NCI-H345 (cell line): ENCODE results near the gene HNRNPCL2.
"Not testable (repeated sequence)": the region's sequence is repeated elsewhere in the genome, so short reads cannot be mapped to it uniquely, and the experiment has no call there.

Experiments
- DNase-seq: peaks from one replicate; lab custom pipeline; 2025; lab: John Stamatoyannopoulos, UW

The HNRNPCL2 gene

DNA sequence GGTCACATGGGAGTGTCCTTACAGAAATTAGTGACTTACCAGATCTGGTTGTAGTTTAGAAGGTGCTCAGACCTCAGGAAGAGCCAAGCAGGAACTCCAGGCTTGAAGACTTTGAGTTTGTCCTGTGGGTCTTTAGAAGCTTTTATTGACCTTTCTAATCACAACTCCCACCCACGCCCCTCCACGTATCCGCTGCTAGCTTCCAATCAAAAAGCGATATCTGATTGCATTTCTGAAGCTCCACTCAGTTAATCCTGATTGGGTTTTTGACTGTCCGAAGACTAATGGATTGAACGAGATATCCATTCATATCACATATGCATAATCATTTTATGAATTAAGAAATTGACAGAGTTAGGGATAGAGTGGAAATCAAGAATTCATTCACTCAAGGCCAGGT is at the start of gene HNRNPCL2:
Gene HNRNPCL2 (minus strand): TSS at position 101 of the 400 bp plus-strand sequence. CDS start 454 bp downstream, outside the sequence.
- DNase-seq = not testable (repeated sequence)

DNA sequence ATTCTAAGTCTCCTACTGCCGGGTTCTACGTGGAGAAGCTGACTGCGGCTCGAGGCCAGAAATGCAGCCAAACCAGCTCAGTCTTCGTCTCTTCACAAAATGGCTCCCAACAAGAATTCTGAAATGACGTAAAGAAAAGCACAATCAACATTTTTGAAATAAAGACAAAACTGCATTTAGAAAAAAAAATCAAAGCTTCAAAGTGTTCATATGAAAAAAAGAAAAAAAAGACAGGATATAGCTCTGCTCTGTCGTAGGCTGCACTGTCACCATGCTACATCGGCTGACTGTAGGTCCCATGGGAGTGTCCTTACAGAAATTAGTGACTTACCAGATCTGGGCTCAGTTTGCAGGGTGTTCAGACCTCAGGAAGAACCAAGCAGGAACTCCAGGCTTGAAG is 48.9 kb upstream of the HNRNPCL2 start, which contains the start of gene HNRNPCL4:
Gene HNRNPCL4 (minus strand): TSS at position 101 of the 400 bp plus-strand sequence. CDS start 164 bp downstream, outside the sequence.
- DNase-seq = not testable (repeated sequence)

DNA sequence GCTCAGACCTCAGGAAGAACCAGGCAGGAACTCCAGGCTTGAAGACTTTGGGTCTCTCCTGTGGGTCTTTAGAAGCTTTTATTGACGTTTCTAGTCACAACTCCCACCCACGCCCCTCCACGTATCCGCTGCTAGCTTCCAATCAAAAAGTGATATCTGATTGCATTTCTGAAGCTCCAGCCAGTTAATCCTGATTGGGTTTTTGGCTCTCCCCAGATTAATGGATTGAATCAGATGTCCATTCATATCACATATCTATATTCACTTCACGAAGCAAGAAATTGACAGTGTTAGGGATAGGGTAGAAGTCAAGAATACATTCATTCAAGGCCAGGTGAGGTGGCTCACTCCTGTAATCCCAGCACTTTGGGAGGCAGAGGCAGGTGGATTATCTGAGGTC is 39.3 kb upstream of the HNRNPCL2 start, which contains the start of gene PRAMEF26:
Gene PRAMEF26 (minus strand): TSS at position 101 of the 400 bp plus-strand sequence. CDS start 2,914 bp downstream, outside the sequence.
- DNase-seq = not testable (repeated sequence)

DNA sequence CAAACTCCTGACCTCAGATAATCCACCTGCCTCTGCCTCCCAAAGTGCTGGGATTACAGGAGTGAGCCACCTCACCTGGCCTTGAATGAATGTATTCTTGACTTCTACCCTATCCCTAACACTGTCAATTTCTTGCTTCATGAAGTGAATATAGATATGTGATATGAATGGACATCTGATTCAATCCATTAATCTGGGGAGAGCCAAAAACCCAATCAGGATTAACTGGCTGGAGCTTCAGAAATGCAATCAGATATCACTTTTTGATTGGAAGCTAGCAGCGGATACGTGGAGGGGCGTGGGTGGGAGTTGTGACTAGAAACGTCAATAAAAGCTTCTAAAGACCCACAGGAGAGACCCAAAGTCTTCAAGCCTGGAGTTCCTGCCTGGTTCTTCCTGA is 46.2 kb downstream of the HNRNPCL2 start, which contains the start of gene PRAMEF25:
Gene PRAMEF25 (plus strand): TSS at position 301 of the 400 bp plus-strand sequence. CDS start 2,920 bp downstream, outside the sequence.
- not testable (repeated sequence) for DNase-seq
